Measurements from ENCODE around the gene TMEM190. TPM values are rescaled to one million over a fixed set of nuclear protein-coding genes. Genes with fewer than 3 reads are reported as not detected.

Gene TMEM190
- polyA plus RNA-seq, 3 donors from 2014 or later: not detected

GRCh38 chr19:55370305-55370988 is 6.2 kb upstream of the TMEM190 start, which contains the start of gene IL11:
IL11 (minus strand) TSS chr19:55370463; CDS start chr19:55370310, 153 bp downstream.
- Mint-ChIP-seq H3K4me3 (peak within 1 kb of the TSS in 4 of 5 donors; percentile 47 to 78 (median 65)), H3K27ac (no peak within 1 kb of the TSS), H3K27me3 (ENCODE audit: low read depth in 3 of 3) (peaks cover 14 to 18% (median 15%) of the 10 kb centered on the region in 3 donors)

GRCh38 chr19:55372316-55373081 is 4.1 kb upstream of the TMEM190 start:
- H3K36me3 Mint-ChIP-seq: no peaks in the 10 kb centered on the region
- H3K27me3 Mint-ChIP-seq (ENCODE audit: low read depth in 3 of 3): peaks cover 11 to 20% (median 17%) of the 10 kb centered on the region in 3 donors
- H3K27ac Mint-ChIP-seq: no peak overlapping the region
- peaks cover 0 to 6% of the 10 kb centered on the region in 2 donors for H3K4me1 Mint-ChIP-seq
- H3K4me3 Mint-ChIP-seq: no peak overlapping the region
- DNase-seq: no peak
- H3K9me3 Mint-ChIP-seq: no peaks in the 10 kb centered on the region

More at GRCh38 chr19:55370305-55370988, 6.2 kb upstream of the TMEM190 start, which contains the start of gene IL11:
- Mint-ChIP-seq H3K36me3 (no peaks in the 10 kb centered on the region), H3K4me1 (peaks cover 0 to 6% of the 10 kb centered on the region in 2 donors), H3K9me3 (no peaks in the 10 kb centered on the region)
- DNase-seq: no peak

- no peak overlapping the region for H3K27ac Mint-ChIP-seq
- no peaks in the 10 kb centered on the region for H3K36me3 Mint-ChIP-seq
- DNase-seq: no peak
- H3K9me3 Mint-ChIP-seq: no peaks in the 10 kb centered on the region
- no peak overlapping the region for H3K4me3 Mint-ChIP-seq
- H3K4me1 Mint-ChIP-seq: peaks cover 0 to 6% of the 10 kb centered on the region in 2 donors
- H3K27me3 Mint-ChIP-seq (ENCODE audit: low read depth in 3 of 3): peaks cover 11 to 20% (median 17%) of the 10 kb centered on the region in 3 donors
Measured at GRCh38 chr19:55373306-55373992, 3.2 kb upstream of the TMEM190 start.

- Mint-ChIP-seq H3K4me3 (no peak overlapping the region), H3K36me3 (no peaks in the 10 kb centered on the region), H3K27me3 (ENCODE audit: low read depth in 3 of 3) (peaks cover 11 to 18% (median 15%) of the 10 kb centered on the region in 3 donors), H3K9me3 (no peaks in the 10 kb centered on the region), H3K4me1 (peaks cover 0 to 6% of the 10 kb centered on the region in 2 donors), H3K27ac (no peak overlapping the region)
- no peak for DNase-seq
Measured at GRCh38 chr19:55373993-55374757, 2.5 kb upstream of the TMEM190 start.

GRCh38 chr19:55377356-55378131 is 918 bp downstream of the TMEM190 start:
- Mint-ChIP-seq H3K4me3 (no peak overlapping the region), H3K36me3 (peaks cover 0 to 2% (median 0%) of the 10 kb centered on the region in 3 donors), H3K27ac (no peak overlapping the region), H3K4me1 (peaks cover 6 to 8% of the 10 kb centered on the region in 2 donors), H3K9me3 (no peaks in the 10 kb centered on the region), H3K27me3 (ENCODE audit: low read depth in 3 of 3) (peaks cover 3 to 11% (median 4%) of the 10 kb centered on the region in 3 donors)
- DNase-seq: no peak

- no peak for DNase-seq
- Mint-ChIP-seq H3K27me3 (ENCODE audit: low read depth in 3 of 3) (peaks cover 2 to 6% (median 2%) of the 10 kb centered on the region in 3 donors), H3K4me3 (no peak overlapping the region), H3K9me3 (no peaks in the 10 kb centered on the region), H3K4me1 (peaks cover 15 to 17% of the 10 kb centered on the region in 2 donors), H3K27ac (no peak overlapping the region), H3K36me3 (peaks cover 0 to 2% (median 0%) of the 10 kb centered on the region in 3 donors)
Measured at GRCh38 chr19:55379174-55379573, 2.5 kb downstream of the TMEM190 start.

- peak overlapping the region in 1 of 6 donors; percentile 6 for H3K27ac Mint-ChIP-seq
- H3K36me3 Mint-ChIP-seq: peaks cover 2 to 8% (median 3%) of the 10 kb centered on the region in 3 donors
- DNase-seq: no peak
- peaks cover 39 to 41% of the 10 kb centered on the region in 2 donors for H3K4me1 Mint-ChIP-seq
- H3K4me3 Mint-ChIP-seq: peak overlapping the region in 4 of 5 donors; percentile 66 to 83 (median 74)
- peaks cover 13 to 20% (median 15%) of the 10 kb centered on the region in 3 donors for H3K27me3 Mint-ChIP-seq (ENCODE audit: low read depth in 3 of 3)
- H3K9me3 Mint-ChIP-seq: no peaks in the 10 kb centered on the region
Measured at GRCh38 chr19:55382013-55382412, 5.4 kb downstream of the TMEM190 start.

- peaks cover 45 to 47% of the 10 kb centered on the region in 2 donors for H3K4me1 Mint-ChIP-seq
- no peaks in the 10 kb centered on the region for H3K9me3 Mint-ChIP-seq
- peak overlapping the region in 3 of 6 donors; percentile 46 to 92 (median 57) for H3K27ac Mint-ChIP-seq
- H3K27me3 Mint-ChIP-seq (ENCODE audit: low read depth in 3 of 3): peaks cover 13 to 20% (median 16%) of the 10 kb centered on the region in 3 donors
- peaks cover 2 to 9% (median 3%) of the 10 kb centered on the region in 3 donors for H3K36me3 Mint-ChIP-seq
- no peak for DNase-seq
- peak overlapping the region; percentile 74 to 83 (median 82) for H3K4me3 Mint-ChIP-seq
Measured at GRCh38 chr19:55382522-55383054, 6.0 kb downstream of the TMEM190 start.

- peaks cover 53 to 56% of the 10 kb centered on the region in 2 donors for H3K4me1 Mint-ChIP-seq
- H3K27me3 Mint-ChIP-seq (ENCODE audit: low read depth in 3 of 3): peaks cover 13 to 23% (median 16%) of the 10 kb centered on the region in 3 donors
- H3K9me3 Mint-ChIP-seq: no peaks in the 10 kb centered on the region
- H3K27ac Mint-ChIP-seq: peak overlapping the region; percentile 46 to 92 (median 74)
- peak; percentile 39 to 50 (median 46) for DNase-seq
- H3K36me3 Mint-ChIP-seq: peaks cover 2 to 10% (median 3%) of the 10 kb centered on the region in 3 donors
- H3K4me3 Mint-ChIP-seq: peak overlapping the region; percentile 74 to 83 (median 82)
Measured at GRCh38 chr19:55383279-55384130, 6.9 kb downstream of the TMEM190 start.

GRCh38 chr19:55384131-55384919 is 7.7 kb downstream of the TMEM190 start, which contains the start of gene TMEM238:
TMEM238 (minus strand) TSS chr19:55384292; CDS start chr19:55384259, 33 bp downstream.
- Mint-ChIP-seq H3K4me3 (peak within 1 kb of the TSS; percentile 94 to 100 (median 98)), H3K27ac (peak within 1 kb of the TSS; percentile 96 to 100 (median 98)), H3K9me3 (no peaks in the 10 kb centered on the region), H3K36me3 (peaks cover 2 to 12% (median 3%) of the 10 kb centered on the region in 3 donors), H3K27me3 (ENCODE audit: low read depth in 3 of 3) (peaks cover 13 to 22% (median 16%) of the 10 kb centered on the region in 3 donors), H3K4me1 (peaks cover 59 to 63% of the 10 kb centered on the region in 2 donors)
- DNase-seq: peak in 1 of 3 donors; percentile 42
